ENCODE data around the gene NPTX1.

DNA sequence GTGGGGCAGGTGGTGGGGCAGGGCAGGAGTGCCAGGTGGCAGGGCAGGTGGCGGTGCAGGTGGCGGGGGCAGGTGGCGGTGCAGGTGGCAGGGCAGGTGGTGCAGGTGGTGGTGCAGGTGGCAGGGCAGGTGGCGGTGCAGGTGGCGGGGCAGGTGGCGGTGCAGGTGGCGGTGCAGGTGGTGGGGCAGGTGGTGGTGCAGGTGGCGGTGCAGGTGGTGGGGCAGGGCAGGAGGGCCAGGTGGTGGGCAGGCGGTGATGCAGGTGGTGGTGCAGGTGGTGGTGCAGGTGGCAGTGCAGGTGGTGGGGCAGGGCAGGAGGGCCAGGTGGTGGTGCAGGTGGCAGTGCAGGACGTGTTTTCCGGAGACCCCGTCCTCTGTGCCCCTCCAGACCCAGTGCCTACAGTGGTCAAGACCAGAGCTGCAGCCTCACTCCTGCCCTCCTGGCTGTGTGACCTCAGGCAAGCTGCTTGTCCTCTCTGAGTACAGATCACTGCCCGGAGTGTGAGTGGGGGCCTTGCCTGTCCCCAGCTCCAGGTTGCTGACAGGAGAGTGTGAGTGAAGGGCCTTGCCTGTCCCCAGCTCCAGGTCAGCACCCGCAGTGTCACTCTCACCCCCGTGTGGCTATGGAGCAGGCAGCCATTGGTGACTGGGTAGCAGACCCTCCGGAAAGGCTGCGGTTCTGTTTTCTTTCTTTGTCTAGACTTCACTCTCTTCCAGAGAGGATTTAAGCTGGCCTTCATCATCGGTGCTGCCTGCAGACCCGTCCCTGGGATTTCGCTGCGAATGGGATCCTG lies 16.1 kb upstream of the NPTX1 start:
- no peak for TF ChIP-seq POLR2A (IDR thresholded peaks at IDR 0.05)
- TF ChIP-seq, protein P1, sequence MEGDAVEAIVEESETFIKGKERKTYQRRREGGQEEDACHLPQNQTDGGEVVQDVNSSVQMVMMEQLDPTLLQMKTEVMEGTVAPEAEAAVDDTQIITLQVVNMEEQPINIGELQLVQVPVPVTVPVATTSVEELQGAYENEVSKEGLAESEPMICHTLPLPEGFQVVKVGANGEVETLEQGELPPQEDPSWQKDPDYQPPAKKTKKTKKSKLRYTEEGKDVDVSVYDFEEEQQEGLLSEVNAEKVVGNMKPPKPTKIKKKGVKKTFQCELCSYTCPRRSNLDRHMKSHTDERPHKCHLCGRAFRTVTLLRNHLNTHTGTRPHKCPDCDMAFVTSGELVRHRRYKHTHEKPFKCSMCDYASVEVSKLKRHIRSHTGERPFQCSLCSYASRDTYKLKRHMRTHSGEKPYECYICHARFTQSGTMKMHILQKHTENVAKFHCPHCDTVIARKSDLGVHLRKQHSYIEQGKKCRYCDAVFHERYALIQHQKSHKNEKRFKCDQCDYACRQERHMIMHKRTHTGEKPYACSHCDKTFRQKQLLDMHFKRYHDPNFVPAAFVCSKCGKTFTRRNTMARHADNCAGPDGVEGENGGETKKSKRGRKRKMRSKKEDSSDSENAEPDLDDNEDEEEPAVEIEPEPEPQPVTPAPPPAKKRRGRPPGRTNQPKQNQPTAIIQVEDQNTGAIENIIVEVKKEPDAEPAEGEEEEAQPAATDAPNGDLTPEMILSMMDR (IDR thresholded peaks at IDR 0.05): no peak
- TF ChIP-seq EP300 (IDR thresholded peaks at IDR 0.05): no peak
